GM21423 (cell line): ENCODE data around the gene DPYSL5.
"Not testable (repeated sequence)": the region's sequence is repeated elsewhere in the genome, so short reads cannot be mapped to it uniquely, and the experiment has no call there.

Source experiments
- ATAC-seq: cut with Tn5 transposase; IDR thresholded peaks from one replicate; pipeline ENCODE4 v1.9.1; 2021; ENCODE audit warnings: mild to moderate bottlenecking, moderate library complexity; ENCODE audit not compliant: unreplicated experiment

The DPYSL5 gene

GRCh38 chr2:26873286-26873983 is 25.5 kb downstream of the DPYSL5 start:
- ATAC-seq: no peak

- no peak for ATAC-seq
These were observed 26.6 kb downstream of the DPYSL5 start for GRCh38 chr2:26874514-26874913.

GRCh38 chr2:26875065-26875634 is 27.2 kb downstream of the DPYSL5 start:
- ATAC-seq: no peak

GRCh38 chr2:26875808-26876207 is 27.9 kb downstream of the DPYSL5 start:
- ATAC-seq: no peak

GRCh38 chr2:26876260-26876659 is 28.3 kb downstream of the DPYSL5 start:
- no peak for ATAC-seq

- ATAC-seq: no peak
These were observed 29.3 kb downstream of the DPYSL5 start for GRCh38 chr2:26877276-26877675.

GRCh38 chr2:26880161-26880560 is 32.2 kb downstream of the DPYSL5 start:
- ATAC-seq: no peak

GRCh38 chr2:26880910-26881435 is 33.0 kb downstream of the DPYSL5 start:
- ATAC-seq: no peak

- not testable (repeated sequence) for ATAC-seq
These were observed 34.3 kb downstream of the DPYSL5 start for GRCh38 chr2:26882220-26882619.

GRCh38 chr2:26883956-26884355 is 36.0 kb downstream of the DPYSL5 start:
- ATAC-seq: no peak

GRCh38 chr2:26884486-26884885 is 36.6 kb downstream of the DPYSL5 start:
- ATAC-seq: no peak

GRCh38 chr2:26885651-26886329 is 37.9 kb downstream of the DPYSL5 start:
- no peak for ATAC-seq

GRCh38 chr2:26886736-26887135 is 38.8 kb downstream of the DPYSL5 start:
- no peak for ATAC-seq

- no peak for ATAC-seq
These were observed 39.2 kb downstream of the DPYSL5 start for GRCh38 chr2:26887151-26887550.

GRCh38 chr2:26889796-26890195 is 41.9 kb downstream of the DPYSL5 start:
- ATAC-seq: no peak

- ATAC-seq: no peak
These were observed 42.5 kb downstream of the DPYSL5 start for GRCh38 chr2:26890341-26891000.

- ATAC-seq: no peak
These were observed 44.2 kb downstream of the DPYSL5 start for GRCh38 chr2:26892133-26892532.

GRCh38 chr2:26892922-26893524 is 45.1 kb downstream of the DPYSL5 start:
- no peak for ATAC-seq

GRCh38 chr2:26894136-26894535 is 46.2 kb downstream of the DPYSL5 start:
- ATAC-seq: no peak

- ATAC-seq: no peak
These were observed 50.0 kb downstream of the DPYSL5 start for GRCh38 chr2:26897807-26898479.
